SKM-1 treated with dmso at 0.1 percent for 144 hours (cell line): Measurements from ENCODE around the gene AGAP1.
A peak's percentile ranks its signal among the peaks of the same experiment; 100 is the strongest.

Experiments used
- DNase-seq: peaks from one replicate; lab custom pipeline; 2025; ENCODE audit not compliant: unreplicated experiment; lab: John Stamatoyannopoulos, UW

Gene AGAP1

GRCh38 chr2:235493775-235494715, at the start of gene AGAP1:
TSS of gene AGAP1 (plus strand) at chr2:235494043.
- peak; percentile 79 for DNase-seq

GRCh38 chr2:235444101-235444597, 49.7 kb upstream of the AGAP1 start:
- no peak for DNase-seq

GRCh38 chr2:235445116-235445515, 48.7 kb upstream of the AGAP1 start:
- DNase-seq, result no peak

GRCh38 chr2:235446082-235446481, 47.8 kb upstream of the AGAP1 start:
- no peak for DNase-seq

- no peak for DNase-seq
These were observed 46.6 kb upstream of the AGAP1 start for GRCh38 chr2:235447210-235447609.

GRCh38 chr2:235449568-235449967, 44.3 kb upstream of the AGAP1 start:
- no peak for DNase-seq

- no peak for DNase-seq
These were observed 40.2 kb upstream of the AGAP1 start for GRCh38 chr2:235453605-235454151.

GRCh38 chr2:235458839-235459273, 35.0 kb upstream of the AGAP1 start:
- DNase-seq, result no peak

GRCh38 chr2:235460548-235461047, 33.2 kb upstream of the AGAP1 start:
- DNase-seq, result no peak

GRCh38 chr2:235461763-235462414, 32.0 kb upstream of the AGAP1 start:
- DNase-seq, result no peak

GRCh38 chr2:235462415-235462790, 31.4 kb upstream of the AGAP1 start:
- DNase-seq, result no peak

- DNase-seq, result no peak
These were observed 29.9 kb upstream of the AGAP1 start for GRCh38 chr2:235463893-235464292.

GRCh38 chr2:235467588-235467987, 26.3 kb upstream of the AGAP1 start:
- no peak for DNase-seq

- no peak for DNase-seq
These were observed 24.7 kb upstream of the AGAP1 start for GRCh38 chr2:235468978-235469655.

GRCh38 chr2:235471186-235471747, 22.6 kb upstream of the AGAP1 start:
- no peak for DNase-seq

GRCh38 chr2:235472443-235472842, 21.4 kb upstream of the AGAP1 start:
- DNase-seq, result no peak

- no peak for DNase-seq
These were observed 15.2 kb upstream of the AGAP1 start for GRCh38 chr2:235478609-235479008.

- no peak for DNase-seq
These were observed 14.2 kb upstream of the AGAP1 start for GRCh38 chr2:235479604-235480003.

- DNase-seq, result no peak
These were observed 13.2 kb upstream of the AGAP1 start for GRCh38 chr2:235480614-235481013.

GRCh38 chr2:235483313-235483712, 10.5 kb upstream of the AGAP1 start:
- DNase-seq, result no peak

- no peak for DNase-seq
These were observed 8.5 kb upstream of the AGAP1 start for GRCh38 chr2:235485362-235485761.
